HG02884 (cell line): ENCODE results near the gene KRT3.

Experiments used
- ATAC-seq: cut with Tn5 transposase; IDR thresholded peaks from one replicate; pipeline ENCODE4 v1.9.1; 2021; ENCODE audit warnings: mild to moderate bottlenecking, moderate library complexity; ENCODE audit not compliant: unreplicated experiment

The KRT3 gene

GRCh38 chr12:52814710-52815155 lies 18.8 kb upstream of the KRT3 start:
- no peak for ATAC-seq

- ATAC-seq, result no peak
Measured at GRCh38 chr12:52813885-52814709, 18.2 kb upstream of the KRT3 start, which contains the start of gene KRT4. Gene KRT4, minus strand, starts transcription at chr12:52814116. Its CDS starts 58 bp downstream, at chr12:52814058.

- ATAC-seq, result no peak
Measured at GRCh38 chr12:52813203-52813819, 17.4 kb upstream of the KRT3 start.

- ATAC-seq, result no peak
Measured at GRCh38 chr12:52812749-52813148, 16.8 kb upstream of the KRT3 start.

GRCh38 chr12:52812073-52812400 lies 16.1 kb upstream of the KRT3 start:
- no peak for ATAC-seq

- ATAC-seq, result no peak
Measured at GRCh38 chr12:52811191-52812072, 15.5 kb upstream of the KRT3 start.

- ATAC-seq, result no peak
Measured at GRCh38 chr12:52810554-52810953, 14.6 kb upstream of the KRT3 start.

- ATAC-seq, result no peak
Measured at GRCh38 chr12:52809166-52809565, 13.2 kb upstream of the KRT3 start.

GRCh38 chr12:52808573-52809160 lies 12.8 kb upstream of the KRT3 start:
- ATAC-seq, result no peak

GRCh38 chr12:52807544-52808470 lies 11.9 kb upstream of the KRT3 start:
- ATAC-seq, result no peak

GRCh38 chr12:52806821-52807543 lies 11.1 kb upstream of the KRT3 start:
- no peak for ATAC-seq

- no peak for ATAC-seq
Measured at GRCh38 chr12:52806169-52806811, 10.4 kb upstream of the KRT3 start.

GRCh38 chr12:52805739-52806138 lies 9.8 kb upstream of the KRT3 start:
- no peak for ATAC-seq

GRCh38 chr12:52805000-52805399 lies 9.1 kb upstream of the KRT3 start:
- no peak for ATAC-seq

GRCh38 chr12:52802442-52802841 lies 6.5 kb upstream of the KRT3 start:
- ATAC-seq, result no peak

- no peak for ATAC-seq
Measured at GRCh38 chr12:52801773-52802172, 5.9 kb upstream of the KRT3 start.

GRCh38 chr12:52800259-52800917 lies 4.5 kb upstream of the KRT3 start:
- no peak for ATAC-seq

GRCh38 chr12:52799505-52800211 lies 3.7 kb upstream of the KRT3 start:
- ATAC-seq, result no peak
